Esophagus squamous epithelium (tissue), 4 donors: ENCODE measurements around the gene OR10H5.

ENCODE experiments used
- POLR2A ChIP-seq, 4 donors: fragments of 450-650 bp; IDR thresholded peaks; one replicate each; pipeline ENCODE4 v1.6.1; 2017; ENCODE audit warnings: antibody characterized with exemption in 4 of 4, mild to moderate bottlenecking in 4 of 4, moderate library complexity in 3 of 4
- TF ChIP-seq, protein P1 (sequence below), 6 experiments: fragments of 450-650 bp in 4 of 6; fragments of 200-600 bp in 2 of 6; sonication (generic) in 2 of 6; IDR thresholded peaks; one replicate each; pipeline ENCODE4 v1.5.1; 2016 to 2019; ENCODE audit warnings: antibody characterized with exemption in 6 of 6, mild to moderate bottlenecking in 4 of 6, moderate library complexity in 4 of 6

DNA sequence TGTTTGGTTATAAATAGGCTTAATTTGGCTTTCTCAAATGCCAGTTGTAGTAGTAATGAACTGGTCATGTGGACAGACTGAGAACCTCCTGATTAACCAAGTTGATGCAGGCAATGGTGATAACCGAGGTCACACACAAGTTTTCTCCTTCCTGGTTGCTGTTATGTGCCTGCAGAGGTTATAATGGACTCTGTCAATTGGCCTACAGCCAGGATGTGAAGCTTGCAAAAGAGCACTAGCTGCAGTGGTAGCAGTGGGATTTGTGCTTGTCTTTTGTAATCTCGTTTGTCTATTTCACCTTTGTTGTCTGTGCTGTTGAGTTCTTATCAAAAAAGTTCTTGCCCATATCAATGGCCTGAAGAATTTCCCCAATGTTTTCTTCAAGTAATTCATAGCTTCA is 29.1 kb upstream of the OR10H5 start:
- TF ChIP-seq, protein P1, sequence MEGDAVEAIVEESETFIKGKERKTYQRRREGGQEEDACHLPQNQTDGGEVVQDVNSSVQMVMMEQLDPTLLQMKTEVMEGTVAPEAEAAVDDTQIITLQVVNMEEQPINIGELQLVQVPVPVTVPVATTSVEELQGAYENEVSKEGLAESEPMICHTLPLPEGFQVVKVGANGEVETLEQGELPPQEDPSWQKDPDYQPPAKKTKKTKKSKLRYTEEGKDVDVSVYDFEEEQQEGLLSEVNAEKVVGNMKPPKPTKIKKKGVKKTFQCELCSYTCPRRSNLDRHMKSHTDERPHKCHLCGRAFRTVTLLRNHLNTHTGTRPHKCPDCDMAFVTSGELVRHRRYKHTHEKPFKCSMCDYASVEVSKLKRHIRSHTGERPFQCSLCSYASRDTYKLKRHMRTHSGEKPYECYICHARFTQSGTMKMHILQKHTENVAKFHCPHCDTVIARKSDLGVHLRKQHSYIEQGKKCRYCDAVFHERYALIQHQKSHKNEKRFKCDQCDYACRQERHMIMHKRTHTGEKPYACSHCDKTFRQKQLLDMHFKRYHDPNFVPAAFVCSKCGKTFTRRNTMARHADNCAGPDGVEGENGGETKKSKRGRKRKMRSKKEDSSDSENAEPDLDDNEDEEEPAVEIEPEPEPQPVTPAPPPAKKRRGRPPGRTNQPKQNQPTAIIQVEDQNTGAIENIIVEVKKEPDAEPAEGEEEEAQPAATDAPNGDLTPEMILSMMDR (IDR thresholded peaks at IDR 0.05), result no peak
- TF ChIP-seq POLR2A (IDR thresholded peaks at IDR 0.05), result no peak
